OCI-LY7 (cell line): ENCODE results near the gene MTHFD1L.

Source experiments
- EZH2phosphoT487 ChIP-seq: fragments of 200-600 bp; sonication (generic); IDR thresholded peaks from 2 replicates; pipeline ENCODE4 v1.6.1; 2018; ENCODE audit warnings: low read depth, borderline replicate concordance, mild to moderate bottlenecking, mixed run types, antibody characterized with exemption, low read length, moderate library complexity, mixed read lengths
- TF ChIP-seq, protein P1 (sequence below): fragments of 200-600 bp; sonication (generic); conservative IDR thresholded peaks from 2 replicates; pipeline ENCODE4 v1.5.1; 2014; ENCODE audit warnings: mild to moderate bottlenecking, antibody characterized with exemption, low read length, moderate library complexity, mixed read lengths

- TF ChIP-seq, protein P1, sequence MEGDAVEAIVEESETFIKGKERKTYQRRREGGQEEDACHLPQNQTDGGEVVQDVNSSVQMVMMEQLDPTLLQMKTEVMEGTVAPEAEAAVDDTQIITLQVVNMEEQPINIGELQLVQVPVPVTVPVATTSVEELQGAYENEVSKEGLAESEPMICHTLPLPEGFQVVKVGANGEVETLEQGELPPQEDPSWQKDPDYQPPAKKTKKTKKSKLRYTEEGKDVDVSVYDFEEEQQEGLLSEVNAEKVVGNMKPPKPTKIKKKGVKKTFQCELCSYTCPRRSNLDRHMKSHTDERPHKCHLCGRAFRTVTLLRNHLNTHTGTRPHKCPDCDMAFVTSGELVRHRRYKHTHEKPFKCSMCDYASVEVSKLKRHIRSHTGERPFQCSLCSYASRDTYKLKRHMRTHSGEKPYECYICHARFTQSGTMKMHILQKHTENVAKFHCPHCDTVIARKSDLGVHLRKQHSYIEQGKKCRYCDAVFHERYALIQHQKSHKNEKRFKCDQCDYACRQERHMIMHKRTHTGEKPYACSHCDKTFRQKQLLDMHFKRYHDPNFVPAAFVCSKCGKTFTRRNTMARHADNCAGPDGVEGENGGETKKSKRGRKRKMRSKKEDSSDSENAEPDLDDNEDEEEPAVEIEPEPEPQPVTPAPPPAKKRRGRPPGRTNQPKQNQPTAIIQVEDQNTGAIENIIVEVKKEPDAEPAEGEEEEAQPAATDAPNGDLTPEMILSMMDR, result no peak
- no peak for TF ChIP-seq EZH2phosphoT487
Measured at GRCh38 chr6:151141685-151142084, 276.2 kb downstream of the MTHFD1L start.
